ENCODE results near the gene UBR3. TPM values are rescaled to one million over a fixed set of nuclear protein-coding genes. Genes with fewer than 3 reads are reported as not detected.

The UBR3 gene
- total and polyA plus RNA-seq, 2 of the 4 experiments (the other 2 are of a cell fraction), result 10.0 to 33.9 TPM

GRCh38 chr2:169871994-169872393, 44.7 kb downstream of the UBR3 start:
- Histone ChIP-seq H2AK9ac (replicated peaks; ENCODE audit: low read depth, low read length, poor library complexity) (no peak overlapping the region), H2BK15ac (ENCODE audit: low read depth, low read length) (no peak overlapping the region), H3K4ac (ENCODE audit: low read depth, low read length) (no peak overlapping the region), H3K4me1 (ENCODE audit: control insufficient read depth, insufficient read depth, low read length) (peaks cover 2% of the 10 kb centered on the region), H2AK5ac (ENCODE audit: low read depth, low read length) (no peak overlapping the region), H3K36me3 (ENCODE audit: control insufficient read depth, insufficient read depth, low read length) (peaks cover 3% of the 10 kb centered on the region), H2BK120ac (ENCODE audit: low read depth, low read length) (no peak overlapping the region), H2BK5ac (ENCODE audit: low read depth, low read length, poor library complexity, severe bottlenecking) (no peak overlapping the region), H4K20me1 (ENCODE audit: insufficient read depth, low read length) (peaks cover 6% of the 10 kb centered on the region; the same call in 1 of the 2 replicates), H2BK20ac (ENCODE audit: low read depth, low read length) (no peak overlapping the region), H3K9me1 (ENCODE audit: insufficient read depth, low read length) (no peaks in the 10 kb centered on the region), H3K4me3 (ENCODE audit: insufficient read depth, low read depth, low read length) (no peak overlapping the region), H3K9ac (ENCODE audit: low read depth, low read length) (no peak overlapping the region), H3K23ac (ENCODE audit: low read depth, low read length) (no peak overlapping the region), H3K18ac (ENCODE audit: low read depth, low read length) (no peak overlapping the region), H3K27ac (ENCODE audit: insufficient read depth, low read length) (no peak overlapping the region), H4K8ac (ENCODE audit: low read depth in 2 of 2, low read length in 2 of 2) (no peak overlapping the region), H3K79me1 (ENCODE audit: low read depth in 1 of 2, low read length in 2 of 2) (peaks cover 7 to 16% of the 10 kb centered on the region in 2 experiments; a peak in 3 of 4 replicates), H3K56ac (ENCODE audit: extremely low read depth, insufficient read depth, low read length) (no peak overlapping the region), H3K14ac (replicated peaks; ENCODE audit: low read depth, low read length) (no peak overlapping the region), H4K91ac (ENCODE audit: insufficient read depth, low read depth, low read length) (no peak overlapping the region), H4K5ac (ENCODE audit: low read depth, low read length) (no peak overlapping the region), H3K9me3 (ENCODE audit: control insufficient read depth, insufficient read depth, low read length) (no peaks in the 10 kb centered on the region; the same call in 1 of the 2 replicates), H3K27me3 (ENCODE audit: control insufficient read depth, insufficient read depth, low read length) (no peaks in the 10 kb centered on the region), H3K4me2 (ENCODE audit: low read depth, low read length) (no peak overlapping the region), H2AFZ (replicated peaks; ENCODE audit: low read length, poor library complexity) (no peak overlapping the region)
- intact Hi-C loops (cut with micrococcal nuclease) (no loop called here), in situ Hi-C loops (cut with MboI; ENCODE audit: low sequenced_read_pairs) (no loop called here), dilution Hi-C loops (cut with HindIII; ENCODE audit: low sequenced_read_pairs, unreplicated experiment) (no loop called here)
- no CpG with 5 or more reads among the region's 1 CpG for WGBS, 2 experiments (ENCODE audit: extremely low coverage in 2 of 2, insufficient read length in 1 of 2)
- TF ChIP-seq CHD1 (IDR thresholded peaks at IDR 0.05; ENCODE audit: low read depth, low read length) (no peak), RFX5 (IDR thresholded peaks at IDR 0.05; ENCODE audit: low read depth, low read length) (no peak), SMC3 (IDR thresholded peaks at IDR 0.05; ENCODE audit: low read depth, low read length) (no peak), RAD21 (IDR thresholded peaks at IDR 0.05; ENCODE audit: low read length) (no peak)
- TF ChIP-seq, protein P1, sequence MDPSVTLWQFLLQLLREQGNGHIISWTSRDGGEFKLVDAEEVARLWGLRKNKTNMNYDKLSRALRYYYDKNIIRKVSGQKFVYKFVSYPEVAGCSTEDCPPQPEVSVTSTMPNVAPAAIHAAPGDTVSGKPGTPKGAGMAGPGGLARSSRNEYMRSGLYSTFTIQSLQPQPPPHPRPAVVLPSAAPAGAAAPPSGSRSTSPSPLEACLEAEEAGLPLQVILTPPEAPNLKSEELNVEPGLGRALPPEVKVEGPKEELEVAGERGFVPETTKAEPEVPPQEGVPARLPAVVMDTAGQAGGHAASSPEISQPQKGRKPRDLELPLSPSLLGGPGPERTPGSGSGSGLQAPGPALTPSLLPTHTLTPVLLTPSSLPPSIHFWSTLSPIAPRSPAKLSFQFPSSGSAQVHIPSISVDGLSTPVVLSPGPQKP (IDR thresholded peaks at IDR 0.05; ENCODE audit: borderline replicate concordance, low read depth, low read length), result no peak
- CTCF ChIA-PET, result no interaction called here
- DNase-seq, result no peak
- POLR2A ChIA-PET (ENCODE audit: unreplicated experiment), result no interaction called here
- BruUV-seq (replicated peaks), result no TSS peak
- no peak for ATAC-seq (ENCODE audit: low read depth)
